A549 (cell line): ENCODE data around the gene RRP7A.

Experiments
- CHD4 ChIP-seq: fragments of 200-600 bp; sonication (generic); IDR thresholded peaks from 2 replicates; pipeline ENCODE4 v1.6.1; 2016; ENCODE audit warnings: antibody characterized with exemption, mild to moderate bottlenecking, borderline replicate concordance
- HOXA7 ChIP-seq: fragments of 250-450 bp; sonication (Bioruptor Pico); IDR thresholded peaks from 2 replicates; pipeline ENCODE4 v1.5.0; 2020; ENCODE audit warnings: mild to moderate bottlenecking, moderate library complexity
- KDM5A ChIP-seq: fragments of 200-600 bp; sonication (generic); IDR thresholded peaks from 2 replicates; pipeline ENCODE4 v1.6.1; 2016; ENCODE audit warnings: antibody characterized with exemption, mild to moderate bottlenecking
- PHF8 ChIP-seq: fragments of 200-600 bp; sonication (generic); IDR thresholded peaks from 2 replicates; pipeline ENCODE4 v1.6.1; 2016; ENCODE audit warnings: low read depth, mild to moderate bottlenecking, antibody characterized with exemption, moderate library complexity, borderline replicate concordance
- RNF2 ChIP-seq: fragments of 200-600 bp; sonication (generic); IDR thresholded peaks from 2 replicates; pipeline ENCODE4 v1.6.1; 2016; ENCODE audit warnings: low read depth, mild to moderate bottlenecking, antibody characterized with exemption, moderate library complexity, borderline replicate concordance
- TP53 ChIP-seq: fragments of 250-450 bp; sonication (Bioruptor Pico); IDR thresholded peaks from 2 replicates; pipeline ENCODE4 v1.5.0; 2021; ENCODE audit warnings: mild to moderate bottlenecking, moderate library complexity
- TF ChIP-seq, protein P1 (sequence below): fragments of >200 bp; sonication (Bioruptor Twin); formaldehyde crosslinking; IDR thresholded peaks from 3 replicates; pipeline ENCODE4 v1.5.1; 2016

DNA sequence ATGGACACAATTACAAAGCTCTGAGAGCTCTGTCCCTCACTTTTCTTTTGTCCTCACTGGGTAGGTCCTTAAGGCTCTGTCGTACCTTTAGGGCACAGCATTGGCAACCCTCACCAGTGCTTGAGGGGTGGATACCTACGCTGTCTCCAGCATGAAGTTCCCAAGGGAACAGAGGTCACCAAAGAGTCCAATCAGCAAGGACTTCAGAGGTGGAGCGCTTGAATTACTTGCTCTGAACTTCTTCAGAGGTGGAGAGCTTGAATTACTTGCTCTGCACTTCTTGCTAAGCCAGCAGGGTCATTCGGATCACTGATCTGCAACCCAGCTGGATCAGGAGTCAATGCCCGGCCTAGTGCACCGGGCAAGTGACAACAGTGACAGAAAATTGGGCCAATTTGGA, 35.1 kb downstream of the RRP7A start:
- TF ChIP-seq TP53 (no peak), RNF2 (no peak), CHD4 (no peak), KDM5A (no peak), PHF8 (no peak), HOXA7 (CRISPR knock-in tag) (no peak)
- TF ChIP-seq, protein P1, sequence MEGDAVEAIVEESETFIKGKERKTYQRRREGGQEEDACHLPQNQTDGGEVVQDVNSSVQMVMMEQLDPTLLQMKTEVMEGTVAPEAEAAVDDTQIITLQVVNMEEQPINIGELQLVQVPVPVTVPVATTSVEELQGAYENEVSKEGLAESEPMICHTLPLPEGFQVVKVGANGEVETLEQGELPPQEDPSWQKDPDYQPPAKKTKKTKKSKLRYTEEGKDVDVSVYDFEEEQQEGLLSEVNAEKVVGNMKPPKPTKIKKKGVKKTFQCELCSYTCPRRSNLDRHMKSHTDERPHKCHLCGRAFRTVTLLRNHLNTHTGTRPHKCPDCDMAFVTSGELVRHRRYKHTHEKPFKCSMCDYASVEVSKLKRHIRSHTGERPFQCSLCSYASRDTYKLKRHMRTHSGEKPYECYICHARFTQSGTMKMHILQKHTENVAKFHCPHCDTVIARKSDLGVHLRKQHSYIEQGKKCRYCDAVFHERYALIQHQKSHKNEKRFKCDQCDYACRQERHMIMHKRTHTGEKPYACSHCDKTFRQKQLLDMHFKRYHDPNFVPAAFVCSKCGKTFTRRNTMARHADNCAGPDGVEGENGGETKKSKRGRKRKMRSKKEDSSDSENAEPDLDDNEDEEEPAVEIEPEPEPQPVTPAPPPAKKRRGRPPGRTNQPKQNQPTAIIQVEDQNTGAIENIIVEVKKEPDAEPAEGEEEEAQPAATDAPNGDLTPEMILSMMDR = no peak
